Progenitor cell of endocrine pancreas (in vitro differentiated cells): ENCODE measurements around the gene C8A. TPM values are rescaled to one million over a fixed set of nuclear protein-coding genes. Genes with fewer than 3 reads are reported as not detected.

Experiments used
- DNase-seq: peaks from one replicate; pipeline ENCODE4 v3.0.0; 2021; ENCODE audit warnings: low spot score; ENCODE audit not compliant: unreplicated experiment
- H3K27ac Mint-ChIP-seq: 2 replicates; pipeline ENCODE4 v1.8.0; 2021; ENCODE audit warnings: mild to moderate bottlenecking, moderate library complexity, mixed read lengths
- H3K27me3 Mint-ChIP-seq: 2 replicates; pipeline ENCODE4 v1.8.0; 2021; ENCODE audit warnings: mixed read lengths
- H3K36me3 Mint-ChIP-seq: 2 replicates; pipeline ENCODE4 v1.8.0; 2022; ENCODE audit warnings: mixed read lengths; ENCODE audit not compliant: insufficient read depth
- H3K4me1 Mint-ChIP-seq: 2 replicates; pipeline ENCODE4 v1.8.0; 2021; ENCODE audit warnings: low read depth, mixed read lengths
- H3K4me3 Mint-ChIP-seq: 2 replicates; pipeline ENCODE4 v1.8.0; 2021; ENCODE audit warnings: low read depth, mild to moderate bottlenecking, moderate library complexity, mixed read lengths
- H3K9me3 Mint-ChIP-seq: 2 replicates; pipeline ENCODE4 v1.8.0; 2021; ENCODE audit warnings: low read depth, mixed read lengths
- total RNA-seq: library from RNA; stranded (reverse); gene quantifications from 2 replicates; pipeline ENCODE4 v1.2.1, GENCODE V29; 2021
- TF ChIP-seq, protein P1 (sequence below): fragments of 200-600 bp; sonication (generic); IDR thresholded peaks from one replicate; pipeline ENCODE4 v1.5.0; 2021; ENCODE audit warnings: antibody characterized with exemption, mild to moderate bottlenecking; ENCODE audit not compliant: unreplicated experiment

Gene C8A
- total RNA-seq, 1 donor from 2014 or later, result 0.77 TPM

DNA sequence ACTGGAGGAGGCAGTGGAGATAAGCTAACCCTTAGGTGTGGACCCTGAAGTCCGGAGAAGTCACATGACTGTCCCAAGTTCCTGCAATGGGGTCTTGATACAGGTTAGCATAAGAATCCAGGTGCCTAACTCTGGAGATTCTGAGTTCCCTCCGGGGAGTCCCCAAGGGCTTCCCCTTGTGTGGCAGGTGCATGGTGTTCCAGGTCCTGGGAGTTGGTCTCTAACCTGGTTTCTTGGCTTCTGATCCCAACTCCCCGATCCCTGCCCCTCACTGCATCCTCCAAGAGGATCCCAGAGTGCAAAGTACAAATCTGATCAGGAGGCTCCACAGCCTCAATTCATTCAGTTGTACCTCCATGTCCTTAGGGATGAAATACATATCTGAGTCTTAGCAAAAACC is 9.3 kb upstream of the C8A start:
- TF ChIP-seq, protein P1, sequence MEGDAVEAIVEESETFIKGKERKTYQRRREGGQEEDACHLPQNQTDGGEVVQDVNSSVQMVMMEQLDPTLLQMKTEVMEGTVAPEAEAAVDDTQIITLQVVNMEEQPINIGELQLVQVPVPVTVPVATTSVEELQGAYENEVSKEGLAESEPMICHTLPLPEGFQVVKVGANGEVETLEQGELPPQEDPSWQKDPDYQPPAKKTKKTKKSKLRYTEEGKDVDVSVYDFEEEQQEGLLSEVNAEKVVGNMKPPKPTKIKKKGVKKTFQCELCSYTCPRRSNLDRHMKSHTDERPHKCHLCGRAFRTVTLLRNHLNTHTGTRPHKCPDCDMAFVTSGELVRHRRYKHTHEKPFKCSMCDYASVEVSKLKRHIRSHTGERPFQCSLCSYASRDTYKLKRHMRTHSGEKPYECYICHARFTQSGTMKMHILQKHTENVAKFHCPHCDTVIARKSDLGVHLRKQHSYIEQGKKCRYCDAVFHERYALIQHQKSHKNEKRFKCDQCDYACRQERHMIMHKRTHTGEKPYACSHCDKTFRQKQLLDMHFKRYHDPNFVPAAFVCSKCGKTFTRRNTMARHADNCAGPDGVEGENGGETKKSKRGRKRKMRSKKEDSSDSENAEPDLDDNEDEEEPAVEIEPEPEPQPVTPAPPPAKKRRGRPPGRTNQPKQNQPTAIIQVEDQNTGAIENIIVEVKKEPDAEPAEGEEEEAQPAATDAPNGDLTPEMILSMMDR, result no peak

DNA sequence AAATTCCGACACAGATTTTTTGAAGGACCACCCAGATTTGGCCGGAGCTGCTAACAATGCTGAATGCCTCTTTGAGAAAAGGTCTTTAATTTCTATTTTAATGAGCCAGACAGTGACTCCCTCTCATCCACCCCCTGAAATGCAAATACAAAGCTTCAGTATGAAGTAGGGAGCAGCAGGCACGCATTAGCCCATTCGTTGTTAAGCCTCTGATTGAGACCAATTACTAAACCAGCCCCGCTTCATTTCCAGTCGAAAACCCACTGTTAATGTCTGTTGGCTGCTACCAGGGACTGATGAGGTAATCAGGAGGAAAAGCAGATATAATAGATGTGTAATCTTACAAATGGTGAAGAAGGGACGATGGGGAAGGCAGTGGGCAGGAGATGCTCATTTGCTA is 4.8 kb upstream of the C8A start:
- Mint-ChIP-seq H3K4me3 (no peak overlapping the region), H3K36me3 (no peaks in the 10 kb centered on the region), H3K9me3 (no peaks in the 10 kb centered on the region), H3K27me3 (peaks cover 9% of the 10 kb centered on the region), H3K27ac (no peak overlapping the region), H3K4me1 (peaks cover 31% of the 10 kb centered on the region)
- TF ChIP-seq, protein P1, result no peak
- DNase-seq, result no peak

More for the DNA sequence above, 9.3 kb upstream of the C8A start:
- Mint-ChIP-seq H3K9me3 (no peaks in the 10 kb centered on the region), H3K4me1 (peaks cover 10% of the 10 kb centered on the region), H3K27me3 (peaks cover 7% of the 10 kb centered on the region), H3K27ac (no peak overlapping the region), H3K36me3 (no peaks in the 10 kb centered on the region), H3K4me3 (no peak overlapping the region)
- no peak for DNase-seq

DNA sequence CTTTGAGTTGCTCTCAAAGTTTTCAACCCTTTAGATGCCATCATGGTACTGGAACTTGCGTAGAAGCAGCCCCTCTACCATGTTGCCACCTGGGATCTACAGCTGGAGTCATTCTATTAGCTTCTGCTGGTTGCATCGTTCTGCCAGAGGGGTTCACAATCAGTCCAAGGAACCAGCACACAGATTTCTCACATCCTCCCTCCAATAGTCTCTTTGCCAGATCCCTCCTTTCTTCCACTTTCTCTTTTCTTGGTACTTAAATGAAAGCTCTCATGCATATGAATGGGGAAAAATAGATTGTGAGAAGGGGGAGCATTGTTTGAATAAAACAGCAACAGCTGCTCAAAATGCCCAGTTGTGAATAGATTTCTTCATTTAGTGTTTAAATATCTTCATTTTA is 4.2 kb upstream of the C8A start:
- no peak overlapping the region for H3K4me3 Mint-ChIP-seq
- TF ChIP-seq, protein P1, result no peak
- H3K27ac Mint-ChIP-seq, result no peak overlapping the region
- DNase-seq, result no peak
- H3K36me3 Mint-ChIP-seq, result no peaks in the 10 kb centered on the region
- H3K27me3 Mint-ChIP-seq, result peaks cover 9% of the 10 kb centered on the region
- peaks cover 33% of the 10 kb centered on the region for H3K4me1 Mint-ChIP-seq
- no peaks in the 10 kb centered on the region for H3K9me3 Mint-ChIP-seq

DNA sequence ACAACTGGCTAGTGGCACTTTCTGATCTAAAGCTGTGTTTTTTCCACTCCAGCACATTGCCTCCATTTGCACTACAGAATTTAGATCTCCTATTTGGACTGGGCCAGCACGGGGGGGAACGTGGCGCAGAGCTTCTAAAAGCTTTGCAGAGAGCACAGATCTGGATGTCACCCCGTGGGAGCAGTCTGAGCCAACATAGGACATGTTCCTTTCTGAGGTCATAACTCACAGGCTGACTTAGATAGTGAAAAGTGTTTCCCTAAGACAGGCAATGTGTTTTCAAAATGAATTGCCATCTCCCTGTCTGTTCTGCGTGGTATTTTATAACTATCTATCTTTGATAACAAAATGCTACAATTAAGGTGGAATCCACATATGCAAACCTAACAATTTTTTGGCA is 3.7 kb upstream of the C8A start:
- Mint-ChIP-seq H3K4me1 (peaks cover 37% of the 10 kb centered on the region), H3K36me3 (no peaks in the 10 kb centered on the region), H3K27ac (no peak overlapping the region), H3K27me3 (peaks cover 9% of the 10 kb centered on the region), H3K9me3 (no peaks in the 10 kb centered on the region), H3K4me3 (no peak overlapping the region)
- no peak for DNase-seq
- TF ChIP-seq, protein P1, result no peak

DNA sequence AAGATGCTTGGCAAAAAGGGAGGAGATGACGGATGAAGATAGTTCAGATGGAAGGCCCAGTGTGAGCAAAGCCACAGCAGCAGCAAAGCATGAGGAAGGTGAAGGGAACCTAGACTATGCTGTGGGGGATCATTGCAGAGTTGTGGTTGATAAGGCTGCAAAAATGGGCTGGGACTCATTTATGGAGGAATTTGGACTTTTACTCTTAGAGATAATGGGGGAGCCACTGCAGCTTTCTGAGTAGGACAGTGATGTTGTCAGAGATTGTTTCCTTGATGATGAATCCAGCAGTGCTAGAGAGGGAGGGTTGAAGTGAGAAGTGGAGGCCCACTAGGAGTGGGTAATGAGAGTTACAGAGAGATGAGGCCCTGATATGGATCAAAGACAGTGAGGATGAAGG is 2.1 kb upstream of the C8A start:
- peaks cover 46% of the 10 kb centered on the region for H3K4me1 Mint-ChIP-seq
- H3K27me3 Mint-ChIP-seq, result peaks cover 9% of the 10 kb centered on the region
- H3K9me3 Mint-ChIP-seq, result no peaks in the 10 kb centered on the region
- H3K36me3 Mint-ChIP-seq, result no peaks in the 10 kb centered on the region
- no peak for DNase-seq
- TF ChIP-seq, protein P1, result no peak
- no peak overlapping the region for H3K27ac Mint-ChIP-seq
- no peak overlapping the region for H3K4me3 Mint-ChIP-seq
